Large intestine (tissue), 3 donors: ENCODE measurements around the gene KCTD17. TPM values are rescaled to one million over a fixed set of nuclear protein-coding genes. Genes with fewer than 3 reads are reported as not detected.
A peak's percentile ranks its signal among the peaks of the same experiment; 100 is the strongest.

ENCODE experiments used
- DNase-seq, 2 donors: peaks; one replicate each; pipeline versions ENCODE4 v3.0.0 to v3.0.0-alpha.2; 2013
- H3K27ac ChIP-seq: one replicate; pipeline ENCODE4 v1.5.1; 2013; ENCODE audit warnings: low read length
- H3K27me3 ChIP-seq: 2 replicates; pipeline ENCODE4 v1.6.1; 2013; ENCODE audit warnings: low read length; ENCODE audit not compliant: control insufficient read depth, insufficient read depth
- H3K36me3 ChIP-seq: 2 replicates; pipeline ENCODE4 v1.6.1; 2013; ENCODE audit warnings: low read length; ENCODE audit not compliant: control insufficient read depth, insufficient read depth
- H3K4me1 ChIP-seq: one replicate; pipeline ENCODE4 v1.6.1; 2013; ENCODE audit warnings: low read length; ENCODE audit not compliant: control insufficient read depth, insufficient read depth
- H3K4me3 ChIP-seq: one replicate; pipeline ENCODE4 v1.5.1; 2013; ENCODE audit warnings: low read length
- H3K9me3 ChIP-seq: one replicate; pipeline ENCODE4 v1.6.1; 2013; ENCODE audit warnings: mild to moderate bottlenecking, low read depth, low read length, moderate library complexity; ENCODE audit not compliant: control insufficient read depth
- WGBS: methylation state at CpG from one replicate; pipeline ENCODE4 v1.1.5; 2013; ENCODE audit warnings: low lambda C conversion rate; ENCODE audit not compliant: insufficient coverage; 5-methylcytosine and 5-hydroxymethylcytosine counted together
- polyA plus RNA-seq: library from polyadenylated mRNA; unstranded; fragments of 120-200 nt; gene quantifications from one replicate; pipeline ENCODE4 v1.2.1, GENCODE V29; 2013

The KCTD17 gene
- polyA plus RNA-seq, 1 donor: 14.1 TPM

GRCh38 chr22:37012262-37012904, 39.2 kb upstream of the KCTD17 start:
- DNase-seq: no peak
- H3K27me3 ChIP-seq: no peaks in the 10 kb centered on the region
- H3K27ac ChIP-seq: no peak overlapping the region
- peaks cover 21% of the 10 kb centered on the region for H3K4me1 ChIP-seq
- peaks cover 15% of the 10 kb centered on the region for H3K36me3 ChIP-seq
- no peak overlapping the region for H3K4me3 ChIP-seq
- WGBS: no CpG with 5 or more reads among the region's 9 CpGs
- no peaks in the 10 kb centered on the region for H3K9me3 ChIP-seq

- Histone ChIP-seq H3K27ac (no peak overlapping the region), H3K4me1 (peaks cover 26% of the 10 kb centered on the region), H3K36me3 (peaks cover 20% of the 10 kb centered on the region), H3K9me3 (no peaks in the 10 kb centered on the region), H3K27me3 (no peaks in the 10 kb centered on the region), H3K4me3 (no peak overlapping the region)
- WGBS: no CpG with 5 or more reads among the region's 10 CpGs
- DNase-seq: no peak
Measured at GRCh38 chr22:37012956-37013355, 38.6 kb upstream of the KCTD17 start.

- Histone ChIP-seq H3K27ac (no peak overlapping the region), H3K9me3 (no peaks in the 10 kb centered on the region), H3K36me3 (peaks cover 23% of the 10 kb centered on the region), H3K4me3 (no peak overlapping the region), H3K4me1 (peaks cover 31% of the 10 kb centered on the region), H3K27me3 (no peaks in the 10 kb centered on the region)
- no peak for DNase-seq
- no CpG with 5 or more reads among the region's 4 CpGs for WGBS
Measured at GRCh38 chr22:37014415-37014806, 37.1 kb upstream of the KCTD17 start.

GRCh38 chr22:37014835-37015586, 36.5 kb upstream of the KCTD17 start:
- Histone ChIP-seq H3K4me3 (no peak overlapping the region), H3K27ac (no peak overlapping the region), H3K4me1 (peaks cover 31% of the 10 kb centered on the region), H3K9me3 (no peaks in the 10 kb centered on the region), H3K36me3 (peaks cover 23% of the 10 kb centered on the region), H3K27me3 (no peaks in the 10 kb centered on the region)
- whole genome bisulfite sequencing: no CpG with 5 or more reads among the region's 12 CpGs
- DNase-seq: no peak

- DNase-seq: no peak
Measured at GRCh38 chr22:37015587-37015878, 36.0 kb upstream of the KCTD17 start.

GRCh38 chr22:37016134-37016910, 35.2 kb upstream of the KCTD17 start:
- Histone ChIP-seq H3K27me3 (no peaks in the 10 kb centered on the region), H3K4me1 (peaks cover 43% of the 10 kb centered on the region), H3K36me3 (peaks cover 20% of the 10 kb centered on the region), H3K27ac (peak overlapping the region; percentile 14), H3K4me3 (no peak overlapping the region), H3K9me3 (no peaks in the 10 kb centered on the region)
- no CpG with 5 or more reads among the region's 14 CpGs for WGBS
- no peak for DNase-seq

More at GRCh38 chr22:37015587-37015878, 36.0 kb upstream of the KCTD17 start:
- no peaks in the 10 kb centered on the region for H3K9me3 ChIP-seq
- H3K27me3 ChIP-seq: no peaks in the 10 kb centered on the region
- H3K36me3 ChIP-seq: peaks cover 23% of the 10 kb centered on the region
- H3K27ac ChIP-seq: no peak overlapping the region
- no CpG with 5 or more reads among the region's 4 CpGs for WGBS
- no peak overlapping the region for H3K4me3 ChIP-seq
- peaks cover 35% of the 10 kb centered on the region for H3K4me1 ChIP-seq

- peaks cover 20% of the 10 kb centered on the region for H3K36me3 ChIP-seq
- WGBS: no CpG with 5 or more reads among the region's 10 CpGs
- no peak for DNase-seq
- no peaks in the 10 kb centered on the region for H3K9me3 ChIP-seq
- H3K27me3 ChIP-seq: no peaks in the 10 kb centered on the region
- peaks cover 49% of the 10 kb centered on the region for H3K4me1 ChIP-seq
- no peak overlapping the region for H3K27ac ChIP-seq
- H3K4me3 ChIP-seq: peak overlapping the region; percentile 58
Measured at GRCh38 chr22:37017356-37017755, 34.2 kb upstream of the KCTD17 start.

GRCh38 chr22:37018086-37018814, 33.3 kb upstream of the KCTD17 start:
- WGBS: no CpG with 5 or more reads among the region's 45 CpGs

GRCh38 chr22:37018815-37019308, 32.7 kb upstream of the KCTD17 start:
- Histone ChIP-seq H3K9me3 (peaks cover under 1% of the 10 kb centered on the region), H3K27me3 (no peaks in the 10 kb centered on the region), H3K4me3 (peak overlapping the region; percentile 58), H3K4me1 (peaks cover 57% of the 10 kb centered on the region), H3K36me3 (peaks cover 20% of the 10 kb centered on the region), H3K27ac (peak overlapping the region; percentile 91)
- WGBS: no CpG with 5 or more reads among the region's 35 CpGs
- peak; percentile 62 to 88 for DNase-seq

More at GRCh38 chr22:37018086-37018814, 33.3 kb upstream of the KCTD17 start:
- DNase-seq: no peak
- Histone ChIP-seq H3K27me3 (no peaks in the 10 kb centered on the region), H3K9me3 (no peaks in the 10 kb centered on the region), H3K4me3 (peak overlapping the region; percentile 58), H3K36me3 (peaks cover 20% of the 10 kb centered on the region), H3K4me1 (peaks cover 57% of the 10 kb centered on the region), H3K27ac (peak overlapping the region; percentile 91)
